SU-DHL-6 (cell line): ENCODE measurements around the gene DOCK1.

ENCODE experiments used
- H2AFZ ChIP-seq: fragments of 200-600 bp; sonication (generic); 2 replicates; pipeline ENCODE4 v1.6.1; 2014; ENCODE audit warnings: low read depth, mild to moderate bottlenecking, moderate library complexity, mixed read lengths, antibody characterized with exemption, low read length; ENCODE audit not compliant: severe bottlenecking
- H3F3A ChIP-seq: fragments of 200-600 bp; shearing (Covaris generic); 2 replicates; pipeline ENCODE4 v1.6.0; 2016; ENCODE audit warnings: antibody characterized with exemption, mild to moderate bottlenecking; ENCODE audit not compliant: insufficient read depth
- H3K27ac ChIP-seq: fragments of 200-600 bp; sonication (generic); 2 replicates; pipeline ENCODE4 v1.5.1; 2016; ENCODE audit warnings: low read depth, mild to moderate bottlenecking, low read length, moderate library complexity, mixed read lengths
- H3K27me3 ChIP-seq: fragments of 200-600 bp; sonication (generic), shearing (Covaris generic); 2 replicates; pipeline ENCODE4 v1.6.0; 2014; ENCODE audit warnings: mild to moderate bottlenecking, low read length
- H3K36me3 ChIP-seq: fragments of 200-600 bp; sonication (generic); 2 replicates; pipeline ENCODE4 v1.6.1; 2014; ENCODE audit warnings: mild to moderate bottlenecking, low read length, mixed read lengths
- H3K4me2 ChIP-seq: fragments of 300-600, 200-600 bp; shearing (Covaris generic), sonication (generic); 2 replicates; pipeline ENCODE4 v1.6.0; 2014; ENCODE audit warnings: low read length, low read depth, mild to moderate bottlenecking; ENCODE audit not compliant: poor library complexity, severe bottlenecking
- H3K4me3 ChIP-seq: fragments of 200-600 bp; sonication (generic); 2 replicates; pipeline ENCODE4 v1.5.1; 2014; ENCODE audit warnings: antibody characterized with exemption, low read length, mild to moderate bottlenecking, mixed read lengths; ENCODE audit not compliant: insufficient read depth, poor library complexity, severe bottlenecking
- H3K79me2 ChIP-seq: fragments of 200-600 bp; sonication (generic); 2 replicates; pipeline ENCODE4 v1.6.1; 2014; ENCODE audit warnings: mild to moderate bottlenecking, low read length, moderate library complexity; ENCODE audit not compliant: insufficient read depth
- H3K9ac ChIP-seq: fragments of 200-600 bp; sonication (generic); 2 replicates; pipeline ENCODE4 v1.7.0; 2014; ENCODE audit warnings: mild to moderate bottlenecking, low read length
- H3K9me2 ChIP-seq: fragments of 200-600 bp; sonication (generic); replicated peaks from 2 replicates; pipeline ENCODE4 v1.6.1; 2014; ENCODE audit warnings: low read length; ENCODE audit not compliant: insufficient read depth
- H3K9me3 ChIP-seq: fragments of 200-600 bp; sonication (generic); 2 replicates; pipeline ENCODE4 v1.6.1; 2014; ENCODE audit warnings: low read length, mixed read lengths; ENCODE audit not compliant: insufficient read depth
- H4K20me1 ChIP-seq: fragments of 200-600 bp; sonication (generic); 2 replicates; pipeline ENCODE4 v1.6.1; 2014; ENCODE audit warnings: low read depth, mild to moderate bottlenecking, antibody characterized with exemption, low read length, moderate library complexity, mixed read lengths
- EZH2phosphoT487 ChIP-seq: fragments of 200-600 bp; sonication (generic), shearing (Covaris generic); conservative IDR thresholded peaks from 2 replicates; pipeline ENCODE4 v1.6.1; 2018; ENCODE audit warnings: mild to moderate bottlenecking, antibody characterized with exemption, low read length, moderate library complexity, mixed read lengths
- TF ChIP-seq, protein P1 (sequence below): fragments of 200-600 bp; sonication (generic); IDR thresholded peaks from one replicate; pipeline ENCODE4 v1.5.1; 2017; ENCODE audit warnings: antibody characterized with exemption, mild to moderate bottlenecking, low read length, moderate library complexity; ENCODE audit not compliant: insufficient read depth, poor library complexity, severe bottlenecking

DOCK1 gene

GRCh38 chr10:126868371-126868770 is 36.9 kb upstream of the DOCK1 start:
- H3K9me3 ChIP-seq = no peaks in the 10 kb centered on the region
- no peak overlapping the region for H3K9ac ChIP-seq
- no peak overlapping the region for H3K4me2 ChIP-seq
- H3K79me2 ChIP-seq = no peaks in the 10 kb centered on the region
- H4K20me1 ChIP-seq = no peaks in the 10 kb centered on the region
- TF ChIP-seq, protein P1, sequence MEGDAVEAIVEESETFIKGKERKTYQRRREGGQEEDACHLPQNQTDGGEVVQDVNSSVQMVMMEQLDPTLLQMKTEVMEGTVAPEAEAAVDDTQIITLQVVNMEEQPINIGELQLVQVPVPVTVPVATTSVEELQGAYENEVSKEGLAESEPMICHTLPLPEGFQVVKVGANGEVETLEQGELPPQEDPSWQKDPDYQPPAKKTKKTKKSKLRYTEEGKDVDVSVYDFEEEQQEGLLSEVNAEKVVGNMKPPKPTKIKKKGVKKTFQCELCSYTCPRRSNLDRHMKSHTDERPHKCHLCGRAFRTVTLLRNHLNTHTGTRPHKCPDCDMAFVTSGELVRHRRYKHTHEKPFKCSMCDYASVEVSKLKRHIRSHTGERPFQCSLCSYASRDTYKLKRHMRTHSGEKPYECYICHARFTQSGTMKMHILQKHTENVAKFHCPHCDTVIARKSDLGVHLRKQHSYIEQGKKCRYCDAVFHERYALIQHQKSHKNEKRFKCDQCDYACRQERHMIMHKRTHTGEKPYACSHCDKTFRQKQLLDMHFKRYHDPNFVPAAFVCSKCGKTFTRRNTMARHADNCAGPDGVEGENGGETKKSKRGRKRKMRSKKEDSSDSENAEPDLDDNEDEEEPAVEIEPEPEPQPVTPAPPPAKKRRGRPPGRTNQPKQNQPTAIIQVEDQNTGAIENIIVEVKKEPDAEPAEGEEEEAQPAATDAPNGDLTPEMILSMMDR = no peak
- TF ChIP-seq EZH2phosphoT487 = no peak
- H3F3A ChIP-seq = no peaks in the 10 kb centered on the region
- no peak overlapping the region for H3K27ac ChIP-seq
- H3K36me3 ChIP-seq = no peaks in the 10 kb centered on the region
- H3K27me3 ChIP-seq = no peaks in the 10 kb centered on the region
- no peak overlapping the region for H3K4me3 ChIP-seq
- H2AFZ ChIP-seq = no peak overlapping the region
- H3K9me2 ChIP-seq = no peaks in the 10 kb centered on the region; the same call in 1 of the 2 replicates

DNA sequence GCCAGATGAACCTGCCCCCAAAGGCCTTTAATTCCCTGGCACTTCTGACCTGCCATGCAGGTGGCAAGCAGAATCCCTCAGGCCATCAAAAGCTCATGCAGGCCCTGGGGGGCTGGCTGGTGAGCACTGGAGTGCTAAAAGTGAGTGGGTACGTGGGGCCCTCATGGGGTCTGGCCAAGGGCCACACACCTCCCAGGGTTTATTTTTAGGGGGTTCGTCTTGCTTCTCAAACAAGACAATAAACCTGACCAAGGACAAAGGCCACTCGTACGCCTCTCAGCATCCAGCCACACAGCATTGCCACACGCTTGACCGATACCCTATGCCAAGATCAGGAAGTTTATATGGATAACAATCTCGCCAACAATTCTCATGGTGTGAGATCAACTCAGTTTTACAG is 33.1 kb upstream of the DOCK1 start:
- Histone ChIP-seq H3K79me2 (no peaks in the 10 kb centered on the region), H2AFZ (no peak overlapping the region), H3K36me3 (no peaks in the 10 kb centered on the region), H3K9me2 (no peaks in the 10 kb centered on the region; the same call in 1 of the 2 replicates), H3K4me3 (no peak overlapping the region), H4K20me1 (no peaks in the 10 kb centered on the region), H3F3A (no peaks in the 10 kb centered on the region), H3K27ac (no peak overlapping the region), H3K27me3 (no peaks in the 10 kb centered on the region), H3K9me3 (no peaks in the 10 kb centered on the region), H3K4me2 (no peak overlapping the region), H3K9ac (no peak overlapping the region)
- no peak for TF ChIP-seq EZH2phosphoT487
- TF ChIP-seq, protein P1 = no peak

- no peaks in the 10 kb centered on the region for H3K27me3 ChIP-seq
- no peaks in the 10 kb centered on the region for H3K9me2 ChIP-seq
- no peak overlapping the region for H3K9ac ChIP-seq
- TF ChIP-seq, protein P1 = no peak
- no peak for TF ChIP-seq EZH2phosphoT487
- H2AFZ ChIP-seq = no peak overlapping the region
- no peaks in the 10 kb centered on the region for H3F3A ChIP-seq
- H3K36me3 ChIP-seq = no peaks in the 10 kb centered on the region
- no peaks in the 10 kb centered on the region for H4K20me1 ChIP-seq
- no peak overlapping the region for H3K4me2 ChIP-seq
- no peaks in the 10 kb centered on the region for H3K9me3 ChIP-seq
- H3K4me3 ChIP-seq = no peak overlapping the region
- no peaks in the 10 kb centered on the region for H3K79me2 ChIP-seq
- H3K27ac ChIP-seq = no peak overlapping the region
Measured at GRCh38 chr10:126872768-126873167, 32.5 kb upstream of the DOCK1 start.
